Measurements from ENCODE around the gene BLTP3B. TPM values are rescaled to one million over a fixed set of nuclear protein-coding genes. Genes with fewer than 3 reads are reported as not detected.
"Not testable (repeated sequence)": the region's sequence is repeated elsewhere in the genome, so short reads cannot be mapped to it uniquely, and the experiment has no call there.

Gene BLTP3B
- total RNA-seq, 1 experiment from 2014 or later = 20.1 TPM

- Mint-ChIP-seq H3K27ac (ENCODE audit: low read depth, unreplicated experiment) (no peak overlapping the region), H3K36me3 (ENCODE audit: insufficient read depth, unreplicated experiment) (peaks cover 4% of the 10 kb centered on the region), H3K9me3 (ENCODE audit: unreplicated experiment) (no peaks in the 10 kb centered on the region), H3K27me3 (ENCODE audit: insufficient read depth, unreplicated experiment) (no peaks in the 10 kb centered on the region), H3K4me3 (ENCODE audit: unreplicated experiment) (no peak overlapping the region), H3K4me1 (ENCODE audit: insufficient read depth, unreplicated experiment) (no peaks in the 10 kb centered on the region)
- TF ChIP-seq, protein P1, sequence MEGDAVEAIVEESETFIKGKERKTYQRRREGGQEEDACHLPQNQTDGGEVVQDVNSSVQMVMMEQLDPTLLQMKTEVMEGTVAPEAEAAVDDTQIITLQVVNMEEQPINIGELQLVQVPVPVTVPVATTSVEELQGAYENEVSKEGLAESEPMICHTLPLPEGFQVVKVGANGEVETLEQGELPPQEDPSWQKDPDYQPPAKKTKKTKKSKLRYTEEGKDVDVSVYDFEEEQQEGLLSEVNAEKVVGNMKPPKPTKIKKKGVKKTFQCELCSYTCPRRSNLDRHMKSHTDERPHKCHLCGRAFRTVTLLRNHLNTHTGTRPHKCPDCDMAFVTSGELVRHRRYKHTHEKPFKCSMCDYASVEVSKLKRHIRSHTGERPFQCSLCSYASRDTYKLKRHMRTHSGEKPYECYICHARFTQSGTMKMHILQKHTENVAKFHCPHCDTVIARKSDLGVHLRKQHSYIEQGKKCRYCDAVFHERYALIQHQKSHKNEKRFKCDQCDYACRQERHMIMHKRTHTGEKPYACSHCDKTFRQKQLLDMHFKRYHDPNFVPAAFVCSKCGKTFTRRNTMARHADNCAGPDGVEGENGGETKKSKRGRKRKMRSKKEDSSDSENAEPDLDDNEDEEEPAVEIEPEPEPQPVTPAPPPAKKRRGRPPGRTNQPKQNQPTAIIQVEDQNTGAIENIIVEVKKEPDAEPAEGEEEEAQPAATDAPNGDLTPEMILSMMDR (IDR thresholded peaks at IDR 0.05; ENCODE audit: unreplicated experiment) = no peak
- intact Hi-C loops (cut with micrococcal nuclease) = no loop called here
- CTCF ChIA-PET = no interaction called here
- POLR2A ChIA-PET = no interaction called here
- BruUV-seq (replicated peaks) = no TSS peak
- no peak for DNase-seq (ENCODE audit: unreplicated experiment)
These were observed 42.0 kb upstream of the BLTP3B start for GRCh38 chr12:100184549-100185145.

DNA sequence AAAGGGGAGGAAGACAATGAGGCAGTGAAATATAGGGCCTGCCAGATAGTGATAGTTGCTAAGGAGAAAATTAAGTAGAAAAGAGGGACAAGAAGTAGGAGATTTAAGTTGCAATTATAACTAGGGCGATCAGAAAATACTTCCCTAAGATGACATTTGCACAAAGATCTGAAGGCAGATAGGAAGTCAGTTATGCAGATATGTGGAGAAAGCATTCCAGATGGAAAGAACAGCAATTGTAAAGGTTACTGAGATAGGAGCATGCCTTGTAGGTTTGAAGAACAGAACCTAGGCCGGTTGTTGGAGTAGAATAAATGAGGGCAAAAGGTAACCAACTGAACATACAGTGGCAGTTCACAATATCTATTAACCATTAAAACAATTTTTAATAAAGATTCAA is 36.6 kb upstream of the BLTP3B start:
- TF ChIP-seq, protein P1 (IDR thresholded peaks at IDR 0.05; ENCODE audit: unreplicated experiment) = no peak
- Mint-ChIP-seq H3K4me3 (ENCODE audit: unreplicated experiment) (no peak overlapping the region), H3K9me3 (ENCODE audit: unreplicated experiment) (no peaks in the 10 kb centered on the region), H3K27me3 (ENCODE audit: insufficient read depth, unreplicated experiment) (no peaks in the 10 kb centered on the region), H3K27ac (ENCODE audit: low read depth, unreplicated experiment) (no peak overlapping the region), H3K4me1 (ENCODE audit: insufficient read depth, unreplicated experiment) (no peaks in the 10 kb centered on the region), H3K36me3 (ENCODE audit: insufficient read depth, unreplicated experiment) (peaks cover 14% of the 10 kb centered on the region)
- CTCF ChIA-PET = interaction anchor here (1.8 kb wide), 1 partner anchor 12 kb away, joined by 3 read pairs; no protein-coding TSS in a partner anchor
- no TSS peak for BruUV-seq (replicated peaks)
- POLR2A ChIA-PET = no interaction called here
- no peak for DNase-seq (ENCODE audit: unreplicated experiment)
- intact Hi-C loops (cut with micrococcal nuclease) = no loop called here

- H3K27ac Mint-ChIP-seq (ENCODE audit: low read depth, unreplicated experiment); intact Hi-C loops (cut with micrococcal nuclease); H3K9me3 Mint-ChIP-seq (ENCODE audit: unreplicated experiment); H3K27me3 Mint-ChIP-seq (ENCODE audit: insufficient read depth, unreplicated experiment); BruUV-seq (replicated peaks); DNase-seq (ENCODE audit: unreplicated experiment); H3K4me3 Mint-ChIP-seq (ENCODE audit: unreplicated experiment); POLR2A ChIA-PET; H3K4me1 Mint-ChIP-seq (ENCODE audit: insufficient read depth, unreplicated experiment): not testable (repeated sequence)
- CTCF ChIA-PET = interaction anchor here (0.7 kb wide), 1 partner anchor 523 kb away, joined by 4 read pairs; no protein-coding TSS in a partner anchor
- peaks cover 14% of the 10 kb centered on the region for H3K36me3 Mint-ChIP-seq (ENCODE audit: insufficient read depth, unreplicated experiment)
These were observed 33.8 kb upstream of the BLTP3B start for GRCh38 chr12:100176493-100176892.

GRCh38 chr12:100174495-100174894 is 31.8 kb upstream of the BLTP3B start:
- Mint-ChIP-seq H3K4me1 (ENCODE audit: insufficient read depth, unreplicated experiment) (no peaks in the 10 kb centered on the region), H3K9me3 (ENCODE audit: unreplicated experiment) (no peaks in the 10 kb centered on the region), H3K27ac (ENCODE audit: low read depth, unreplicated experiment) (no peak overlapping the region), H3K4me3 (ENCODE audit: unreplicated experiment) (no peak overlapping the region), H3K36me3 (ENCODE audit: insufficient read depth, unreplicated experiment) (peaks cover 9% of the 10 kb centered on the region), H3K27me3 (ENCODE audit: insufficient read depth, unreplicated experiment) (no peaks in the 10 kb centered on the region)
- no TSS peak for BruUV-seq (replicated peaks)
- intact Hi-C loops (cut with micrococcal nuclease) = no loop called here
- TF ChIP-seq, protein P1 (IDR thresholded peaks at IDR 0.05; ENCODE audit: unreplicated experiment) = no peak
- peak; percentile 23 for DNase-seq (ENCODE audit: unreplicated experiment)
- ChIA-PET POLR2A (interaction anchor here (0.6 to 1.6 kb wide), 6 partner anchors 9 to 65 kb away, joined by 3 to 4 read pairs (median 3); partner anchors contain the start of gene ACTR6), CTCF (interaction anchor here (1.4 to 2.1 kb wide), 2 partner anchors 19 to 21 kb away, joined by 4 to 6 read pairs; no protein-coding TSS in a partner anchor)

All from MCF 10A (cell line).